ENCODE data around the gene PCDHGB4. TPM values are rescaled to one million over a fixed set of nuclear protein-coding genes. Genes with fewer than 3 reads are reported as not detected.
"Not testable (repeated sequence)": the region's sequence is repeated elsewhere in the genome, so short reads cannot be mapped to it uniquely, and the experiment has no call there.

Gene PCDHGB4
- total RNA-seq, 1 donor from 2014 or later, result 8.0 TPM

DNA sequence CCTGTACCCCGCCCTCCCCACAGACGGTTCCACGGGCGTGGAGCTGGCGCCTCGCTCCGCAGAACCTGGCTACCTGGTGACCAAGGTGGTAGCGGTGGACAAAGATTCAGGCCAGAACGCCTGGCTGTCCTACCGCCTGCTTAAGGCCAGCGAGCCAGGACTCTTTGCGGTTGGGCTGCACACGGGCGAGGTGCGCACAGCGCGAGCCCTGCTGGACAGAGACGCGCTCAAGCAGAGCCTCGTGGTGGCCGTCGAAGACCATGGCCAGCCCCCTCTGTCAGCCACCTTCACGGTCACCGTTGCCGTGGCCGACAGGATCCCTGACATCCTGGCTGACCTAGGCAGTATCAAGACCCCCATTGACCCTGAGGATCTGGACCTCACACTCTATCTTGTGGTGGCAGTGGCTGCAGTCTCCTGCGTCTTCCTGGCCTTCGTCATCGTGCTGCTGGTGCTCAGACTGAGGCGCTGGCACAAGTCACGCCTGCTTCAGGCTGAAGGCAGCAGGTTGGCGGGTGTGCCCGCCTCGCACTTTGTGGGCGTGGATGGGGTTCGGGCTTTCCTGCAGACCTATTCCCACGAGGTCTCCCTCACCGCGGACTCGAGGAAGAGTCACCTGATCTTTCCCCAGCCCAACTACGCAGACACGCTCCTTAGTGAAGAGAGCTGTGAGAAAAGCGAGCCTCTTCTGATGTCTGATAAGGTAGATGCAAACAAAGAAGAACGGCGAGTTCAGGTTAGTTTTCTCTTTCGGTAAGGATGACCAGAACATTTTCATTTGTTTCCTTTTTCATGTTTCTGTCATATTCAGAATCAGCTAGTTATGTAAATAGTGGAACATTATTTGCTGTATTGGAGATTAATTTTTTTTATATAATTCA, 21.2 kb upstream of the PCDHGB4 start:
- no peak for DNase-seq (ENCODE audit: low spot score)

DNA sequence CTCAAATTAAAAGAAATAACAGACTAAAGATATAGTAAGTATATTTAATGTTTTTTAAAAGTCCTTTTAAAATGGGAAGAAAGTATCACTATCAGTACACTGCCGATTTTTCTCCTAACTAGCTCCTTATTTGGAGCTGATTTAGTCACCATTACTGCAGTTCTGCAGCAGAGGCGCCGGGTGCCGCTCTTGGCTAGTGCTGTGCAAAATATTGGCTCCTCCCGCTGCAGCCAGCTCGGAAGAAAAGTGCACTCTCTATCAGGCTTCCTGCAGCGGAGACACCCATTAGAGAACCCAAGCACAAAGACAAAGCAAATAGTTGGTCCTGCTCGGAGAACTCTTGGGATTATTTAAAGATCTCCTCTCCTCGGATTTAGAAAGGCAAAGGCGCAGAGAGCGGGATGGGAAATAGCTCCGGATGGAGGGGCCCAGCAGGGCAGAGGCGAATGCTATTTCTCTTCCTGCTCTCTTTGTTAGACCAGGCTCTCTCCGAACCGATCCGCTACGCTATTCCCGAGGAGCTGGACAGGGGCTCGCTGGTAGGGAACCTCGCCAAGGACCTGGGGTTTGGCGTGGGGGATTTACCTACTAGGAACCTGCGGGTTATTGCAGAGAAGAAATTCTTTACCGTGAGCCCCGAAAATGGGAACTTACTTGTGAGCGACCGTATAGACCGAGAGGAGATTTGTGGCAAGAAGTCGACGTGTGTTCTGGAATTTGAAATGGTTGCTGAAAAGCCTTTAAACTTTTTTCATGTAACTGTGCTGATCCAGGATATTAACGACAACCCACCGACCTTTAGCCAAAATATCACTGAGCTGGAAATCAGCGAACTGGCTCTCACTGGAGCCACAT, 17.3 kb upstream of the PCDHGB4 start, which contains the start of gene PCDHGB3:
PCDHGB3 (plus strand) TSS at position 249 of the 855 bp plus-strand sequence; CDS start at position 402, 153 bp downstream.
- no peak for DNase-seq (ENCODE audit: low spot score)

DNA sequence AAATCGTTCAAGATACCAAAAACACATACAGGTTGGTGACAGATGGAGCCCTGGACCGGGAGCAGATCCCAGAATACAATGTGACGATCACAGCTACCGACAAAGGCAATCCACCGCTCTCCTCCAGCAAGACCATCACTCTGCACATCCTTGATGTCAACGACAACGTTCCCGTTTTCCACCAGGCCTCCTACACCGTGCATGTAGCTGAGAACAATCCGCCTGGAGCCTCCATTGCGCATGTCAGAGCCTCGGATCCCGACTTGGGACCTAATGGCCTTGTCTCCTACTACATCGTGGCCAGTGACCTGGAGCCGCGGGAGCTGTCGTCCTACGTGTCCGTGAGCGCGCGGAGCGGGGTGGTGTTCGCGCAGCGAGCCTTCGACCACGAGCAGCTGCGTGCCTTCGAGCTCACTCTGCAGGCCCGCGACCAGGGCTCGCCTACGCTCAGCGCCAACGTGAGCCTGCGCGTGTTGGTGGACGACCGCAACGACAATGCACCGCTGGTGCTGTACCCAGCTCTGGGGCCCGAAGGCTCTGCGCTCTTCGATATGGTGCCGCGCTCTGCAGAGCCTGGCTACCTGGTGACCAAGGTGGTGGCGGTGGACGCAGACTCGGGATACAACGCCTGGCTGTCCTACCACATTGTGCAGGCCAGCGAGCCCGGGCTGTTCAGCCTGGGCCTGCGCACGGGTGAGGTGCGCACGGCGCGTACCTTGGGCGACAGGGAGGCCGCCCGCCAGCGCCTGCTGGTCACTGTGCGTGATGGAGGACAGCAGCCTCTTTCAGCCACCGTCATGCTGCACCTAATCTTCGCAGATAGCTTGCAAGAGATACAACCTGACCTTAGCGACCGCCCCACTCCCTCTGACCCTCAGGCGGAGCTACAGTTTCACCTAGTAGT, 15.7 kb upstream of the PCDHGB4 start:
- DNase-seq (ENCODE audit: low spot score), result no peak

DNA sequence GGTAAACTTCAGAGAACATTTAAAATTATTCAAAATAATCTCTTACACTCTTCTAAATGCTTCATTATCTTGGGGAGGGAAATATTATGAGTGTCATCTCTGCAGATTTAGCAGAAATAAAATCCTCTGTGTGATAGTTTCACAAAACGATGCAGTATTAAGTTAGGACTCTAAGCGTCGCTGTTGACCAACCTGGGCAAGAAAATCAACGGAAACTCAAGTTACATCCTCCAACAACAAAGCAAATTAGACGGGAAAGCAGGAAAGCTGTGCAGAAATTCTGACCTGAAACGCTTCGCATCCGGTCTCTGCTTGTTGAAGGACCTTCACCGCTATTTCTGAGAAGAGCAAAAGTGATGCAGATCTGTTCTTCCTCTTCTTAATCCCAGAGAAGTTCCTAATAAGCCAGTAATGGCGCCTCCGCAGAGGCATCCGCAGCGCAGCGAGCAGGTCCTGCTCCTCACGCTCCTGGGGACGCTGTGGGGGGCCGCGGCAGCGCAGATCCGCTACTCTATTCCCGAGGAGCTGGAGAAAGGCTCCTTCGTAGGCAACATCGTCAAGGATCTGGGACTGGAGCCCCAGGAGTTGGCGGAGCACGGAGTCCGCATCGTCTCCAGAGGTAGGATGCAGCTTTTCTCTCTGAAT, 13.7 kb upstream of the PCDHGB4 start, which contains the start of gene PCDHGA6:
PCDHGA6 (plus strand) TSS at position 219 of the 645 bp plus-strand sequence; CDS start at position 412, 193 bp downstream.
- no peak for DNase-seq (ENCODE audit: low spot score)

DNA sequence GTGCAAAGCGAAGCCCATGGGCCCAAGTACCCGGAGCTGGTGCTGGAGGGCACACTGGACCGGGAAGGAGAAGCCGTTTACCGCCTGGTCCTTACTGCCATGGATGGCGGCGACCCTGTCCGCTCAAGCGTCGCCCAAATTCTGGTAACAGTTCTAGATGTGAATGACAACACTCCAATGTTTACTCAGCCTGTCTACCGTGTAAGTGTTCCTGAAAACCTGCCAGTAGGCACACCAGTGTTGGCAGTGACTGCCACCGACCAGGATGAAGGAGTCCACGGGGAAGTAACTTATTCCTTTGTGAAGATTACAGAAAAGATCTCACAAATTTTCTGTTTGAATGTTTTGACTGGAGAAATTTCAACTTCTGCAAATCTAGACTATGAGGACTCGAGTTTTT, 12.9 kb upstream of the PCDHGB4 start:
- no peak for DNase-seq (ENCODE audit: low spot score)

DNA sequence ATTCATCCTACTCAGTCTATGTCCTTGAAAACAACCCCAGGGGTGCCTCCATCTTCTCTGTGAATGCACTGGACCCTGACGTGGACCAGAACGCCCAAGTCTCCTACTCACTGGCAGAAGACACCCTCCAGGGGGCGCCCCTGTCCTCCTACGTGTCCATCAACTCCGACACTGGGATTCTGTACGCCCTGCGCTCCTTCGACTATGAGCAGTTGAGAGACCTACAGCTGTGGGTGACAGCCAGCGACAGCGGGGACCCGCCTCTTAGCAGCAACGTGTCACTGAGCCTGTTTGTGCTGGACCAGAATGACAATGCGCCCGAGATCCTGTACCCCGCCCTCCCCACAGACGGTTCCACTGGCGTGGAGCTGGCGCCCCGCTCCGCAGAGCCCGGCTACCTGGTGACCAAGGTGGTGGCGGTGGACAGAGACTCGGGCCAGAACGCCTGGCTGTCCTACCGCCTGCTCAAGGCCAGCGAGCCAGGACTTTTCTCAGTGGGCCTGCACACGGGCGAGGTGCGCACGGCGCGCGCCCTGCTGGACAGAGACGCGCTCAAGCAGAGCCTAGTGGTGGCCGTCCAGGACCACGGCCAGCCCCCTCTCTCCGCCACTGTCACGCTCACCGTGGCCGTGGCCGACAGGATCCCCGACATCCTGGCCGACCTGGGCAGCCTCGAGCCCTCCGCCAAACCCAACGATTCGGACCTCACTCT, 11.9 kb upstream of the PCDHGB4 start:
- not testable (repeated sequence) for DNase-seq (ENCODE audit: low spot score)

DNA sequence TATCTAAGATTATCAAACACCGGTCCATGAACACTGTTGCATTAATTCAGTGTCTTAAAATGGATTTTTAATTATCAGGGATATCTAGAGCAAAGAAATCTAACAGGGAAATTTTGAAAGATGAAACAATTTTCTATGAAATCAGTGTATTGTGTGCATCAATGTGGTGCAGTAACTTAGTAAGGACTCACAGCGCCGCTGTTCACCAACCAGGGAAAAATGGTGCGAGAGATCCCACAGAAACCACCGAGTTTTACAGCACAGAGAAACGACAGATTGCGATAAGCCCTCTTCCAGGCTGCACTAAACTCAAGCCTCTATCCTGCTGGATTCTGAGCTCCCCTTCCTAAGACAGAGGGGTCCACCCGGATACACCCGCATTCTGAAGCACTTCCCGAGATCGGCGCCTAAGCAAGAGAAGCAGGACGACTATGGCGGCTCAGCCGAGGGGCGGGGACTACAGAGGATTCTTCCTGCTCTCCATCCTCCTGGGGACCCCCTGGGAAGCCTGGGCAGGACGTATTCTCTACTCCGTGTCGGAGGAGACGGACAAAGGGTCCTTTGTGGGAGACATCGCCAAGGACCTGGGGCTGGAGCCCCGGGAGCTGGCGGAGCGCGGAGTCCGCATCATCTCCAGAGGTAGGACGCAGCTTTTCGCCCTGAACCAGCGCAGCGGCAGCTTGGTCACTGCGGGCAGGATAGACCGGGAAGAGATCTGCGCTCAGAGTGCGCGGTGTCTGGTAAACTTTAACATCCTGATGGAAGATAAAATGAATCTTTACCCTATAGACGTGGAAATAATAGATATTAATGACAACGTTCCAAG, 4.8 kb upstream of the PCDHGB4 start, which contains the start of gene PCDHGA7:
PCDHGA7 (plus strand) TSS at position 274 of the 826 bp plus-strand sequence; CDS start at position 432, 158 bp downstream.
- DNase-seq (ENCODE audit: low spot score), result no peak

DNA sequence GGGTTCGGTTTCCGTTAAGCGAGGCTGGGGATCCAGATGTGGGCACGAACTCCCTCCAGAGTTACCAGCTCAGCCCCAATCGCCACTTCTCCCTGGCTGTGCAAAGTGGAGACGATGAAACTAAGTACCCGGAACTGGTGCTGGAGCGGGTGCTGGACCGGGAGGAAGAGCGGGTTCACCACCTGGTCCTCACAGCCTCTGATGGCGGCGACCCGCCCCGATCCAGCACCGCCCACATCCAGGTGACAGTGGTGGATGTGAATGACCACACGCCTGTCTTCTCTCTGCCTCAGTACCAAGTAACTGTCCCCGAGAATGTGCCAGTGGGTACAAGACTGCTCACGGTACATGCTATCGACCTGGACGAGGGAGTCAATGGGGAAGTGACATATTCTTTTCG, 4.2 kb upstream of the PCDHGB4 start:
- DNase-seq (ENCODE audit: low spot score), result no peak

DNA sequence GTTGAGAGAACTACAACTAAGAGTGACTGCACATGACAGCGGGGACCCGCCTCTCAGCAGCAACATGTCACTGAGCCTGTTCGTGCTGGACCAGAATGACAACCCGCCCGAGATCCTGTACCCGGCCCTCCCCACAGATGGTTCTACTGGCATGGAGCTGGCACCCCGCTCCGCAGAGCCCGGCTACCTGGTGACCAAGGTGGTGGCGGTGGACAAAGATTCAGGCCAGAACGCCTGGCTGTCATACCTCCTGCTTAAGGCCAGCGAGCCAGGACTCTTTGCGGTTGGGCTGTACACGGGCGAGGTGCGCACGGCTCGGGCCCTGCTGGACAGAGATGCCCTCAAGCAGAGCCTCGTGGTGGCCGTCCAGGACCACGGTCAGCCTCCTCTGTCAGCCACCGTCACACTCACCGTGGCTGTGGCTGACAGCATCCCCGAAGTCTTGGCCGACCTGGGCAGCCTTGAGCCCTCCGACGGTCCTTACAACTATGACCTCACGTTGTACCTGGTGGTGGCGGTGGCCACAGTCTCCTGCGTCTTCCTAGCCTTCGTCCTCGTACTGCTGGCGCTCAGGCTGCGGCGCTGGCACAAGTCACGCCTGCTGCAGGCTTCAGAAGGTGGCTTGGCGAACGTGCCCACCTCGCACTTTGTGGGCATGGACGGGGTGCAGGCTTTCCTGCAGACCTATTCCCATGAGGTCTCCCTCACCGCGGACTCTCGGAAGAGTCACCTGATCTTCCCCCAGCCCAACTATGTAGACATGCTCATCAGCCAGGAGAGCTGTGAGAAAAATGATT, 2.8 kb upstream of the PCDHGB4 start:
- DNase-seq (ENCODE audit: low spot score), result no peak

DNA sequence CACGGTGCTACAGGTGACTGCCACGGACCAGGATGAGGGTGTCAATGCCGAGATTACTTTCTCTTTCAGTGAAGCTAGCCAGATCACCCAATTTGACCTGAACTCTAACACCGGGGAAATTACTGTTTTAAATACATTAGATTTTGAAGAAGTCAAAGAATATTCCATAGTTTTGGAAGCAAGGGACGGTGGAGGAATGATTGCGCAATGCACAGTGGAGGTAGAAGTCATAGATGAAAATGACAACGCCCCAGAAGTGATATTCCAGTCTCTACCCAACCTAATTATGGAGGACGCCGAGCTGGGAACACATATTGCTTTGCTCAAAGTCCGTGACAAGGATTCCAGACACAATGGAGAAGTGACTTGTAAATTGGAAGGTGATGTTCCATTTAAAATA, 1.2 kb downstream of the PCDHGB4 start:
- DNase-seq (ENCODE audit: low spot score), result no peak

DNA sequence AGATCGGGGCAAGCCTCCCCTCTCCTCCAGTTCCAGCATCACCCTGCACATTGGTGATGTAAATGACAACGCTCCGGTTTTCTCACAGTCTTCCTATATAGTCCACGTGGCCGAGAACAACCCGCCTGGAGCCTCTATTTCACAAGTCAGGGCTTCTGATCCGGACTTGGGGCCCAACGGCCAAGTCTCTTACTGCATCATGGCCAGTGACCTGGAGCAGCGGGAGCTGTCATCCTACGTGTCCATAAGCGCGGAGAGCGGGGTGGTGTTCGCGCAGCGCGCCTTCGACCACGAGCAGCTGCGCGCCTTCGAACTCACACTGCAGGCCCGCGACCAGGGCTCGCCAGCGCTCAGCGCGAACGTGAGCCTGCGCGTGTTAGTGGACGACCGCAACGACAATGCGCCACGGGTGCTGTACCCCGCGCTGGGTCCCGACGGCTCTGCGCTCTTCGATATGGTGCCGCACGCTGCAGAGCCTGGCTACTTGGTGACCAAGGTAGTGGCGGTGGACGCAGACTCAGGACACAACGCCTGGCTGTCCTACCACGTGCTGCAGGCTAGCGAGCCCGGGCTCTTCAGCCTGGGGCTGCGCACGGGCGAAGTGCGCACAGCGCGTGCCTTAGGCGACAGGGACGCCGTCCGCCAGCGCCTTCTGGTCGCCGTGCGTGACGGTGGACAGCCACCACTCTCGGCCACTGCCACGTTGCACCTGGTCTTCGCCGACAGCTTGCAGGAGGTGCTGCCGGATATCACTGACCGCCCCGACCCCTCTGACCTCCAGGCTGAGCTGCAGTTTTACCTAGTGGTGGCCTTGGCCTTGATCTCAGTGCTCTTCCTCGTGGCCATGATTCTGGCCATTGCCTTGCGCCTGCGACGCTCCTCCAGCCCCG, 1.9 kb downstream of the PCDHGB4 start:
- DNase-seq (ENCODE audit: low spot score), result no peak

DNA sequence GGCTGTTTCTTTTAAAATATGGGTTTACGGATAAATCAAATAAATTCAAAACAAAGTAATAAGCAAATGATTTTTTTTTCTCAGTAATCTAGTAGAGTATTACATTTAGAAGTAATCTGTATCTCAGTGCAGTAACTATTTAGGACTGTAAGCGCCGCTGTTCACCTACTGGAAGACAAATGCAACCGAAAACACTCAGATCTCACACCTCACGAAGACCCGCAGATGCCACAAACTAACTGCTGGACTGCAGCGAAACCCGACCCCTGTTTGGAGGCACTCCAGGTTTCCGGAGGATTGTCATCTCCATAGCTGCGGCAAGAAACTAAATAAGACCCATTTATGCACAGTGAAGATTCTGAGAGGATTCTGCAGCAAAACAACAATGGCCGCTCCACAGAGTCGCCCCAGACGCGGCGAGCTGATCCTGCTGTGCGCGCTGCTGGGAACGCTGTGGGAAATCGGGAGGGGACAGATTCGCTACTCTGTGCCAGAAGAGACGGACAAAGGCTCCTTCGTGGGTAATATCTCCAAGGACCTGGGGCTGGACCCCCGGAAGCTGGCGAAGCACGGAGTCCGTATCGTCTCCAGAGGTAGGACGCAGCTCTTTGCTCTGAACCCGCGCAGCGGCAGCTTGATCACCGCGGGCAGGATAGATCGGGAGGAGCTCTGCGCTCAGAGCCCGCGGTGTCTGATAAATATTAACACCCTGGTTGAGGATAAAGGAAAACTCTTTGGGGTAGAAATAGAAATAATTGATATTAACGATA, 5.1 kb downstream of the PCDHGB4 start, which contains the start of gene PCDHGA8:
PCDHGA8 (plus strand) TSS at position 205 of the 770 bp plus-strand sequence; CDS start at position 386, 181 bp downstream.
- DNase-seq (ENCODE audit: low spot score), result no peak

DNA sequence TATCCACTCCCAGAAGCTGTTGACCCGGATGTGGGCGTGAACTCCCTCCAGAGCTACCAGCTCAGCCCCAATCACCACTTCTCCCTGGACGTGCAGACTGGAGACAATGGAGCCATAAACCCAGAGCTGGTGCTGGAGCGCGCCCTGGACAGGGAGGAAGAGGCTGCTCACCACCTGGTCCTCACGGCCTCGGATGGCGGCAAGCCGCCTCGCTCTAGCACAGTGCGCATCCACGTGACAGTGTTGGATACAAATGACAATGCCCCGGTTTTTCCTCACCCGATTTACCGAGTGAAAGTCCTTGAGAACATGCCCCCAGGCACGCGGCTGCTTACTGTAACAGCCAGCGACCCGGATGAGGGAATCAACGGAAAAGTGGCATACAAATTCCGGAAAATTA, 5.8 kb downstream of the PCDHGB4 start:
- no peak for DNase-seq (ENCODE audit: low spot score)

DNA sequence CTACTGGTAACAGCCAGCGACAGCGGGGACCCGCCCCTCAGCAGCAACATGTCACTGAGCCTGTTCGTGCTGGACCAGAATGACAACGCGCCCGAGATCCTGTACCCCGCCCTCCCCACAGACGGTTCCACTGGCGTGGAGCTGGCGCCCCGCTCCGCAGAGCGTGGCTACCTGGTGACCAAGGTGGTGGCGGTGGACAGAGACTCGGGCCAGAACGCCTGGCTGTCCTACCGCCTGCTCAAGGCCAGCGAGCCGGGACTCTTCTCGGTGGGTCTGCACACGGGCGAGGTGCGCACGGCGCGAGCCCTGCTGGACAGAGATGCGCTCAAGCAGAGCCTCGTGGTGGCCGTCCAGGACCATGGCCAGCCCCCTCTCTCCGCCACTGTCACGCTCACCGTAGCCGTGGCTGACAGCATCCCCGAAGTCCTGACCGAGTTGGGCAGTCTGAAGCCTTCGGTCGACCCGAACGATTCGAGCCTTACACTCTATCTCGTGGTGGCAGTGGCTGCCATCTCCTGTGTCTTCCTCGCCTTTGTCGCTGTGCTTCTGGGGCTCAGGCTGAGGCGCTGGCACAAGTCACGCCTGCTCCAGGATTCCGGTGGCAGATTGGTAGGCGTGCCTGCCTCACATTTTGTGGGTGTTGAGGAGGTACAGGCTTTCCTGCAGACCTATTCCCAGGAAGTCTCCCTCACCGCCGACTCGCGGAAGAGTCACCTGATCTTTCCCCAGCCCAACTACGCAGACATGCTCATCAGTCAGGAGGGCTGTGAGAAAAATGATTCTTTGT, 7.1 kb downstream of the PCDHGB4 start:
- DNase-seq (ENCODE audit: low spot score), result not testable (repeated sequence)

DNA sequence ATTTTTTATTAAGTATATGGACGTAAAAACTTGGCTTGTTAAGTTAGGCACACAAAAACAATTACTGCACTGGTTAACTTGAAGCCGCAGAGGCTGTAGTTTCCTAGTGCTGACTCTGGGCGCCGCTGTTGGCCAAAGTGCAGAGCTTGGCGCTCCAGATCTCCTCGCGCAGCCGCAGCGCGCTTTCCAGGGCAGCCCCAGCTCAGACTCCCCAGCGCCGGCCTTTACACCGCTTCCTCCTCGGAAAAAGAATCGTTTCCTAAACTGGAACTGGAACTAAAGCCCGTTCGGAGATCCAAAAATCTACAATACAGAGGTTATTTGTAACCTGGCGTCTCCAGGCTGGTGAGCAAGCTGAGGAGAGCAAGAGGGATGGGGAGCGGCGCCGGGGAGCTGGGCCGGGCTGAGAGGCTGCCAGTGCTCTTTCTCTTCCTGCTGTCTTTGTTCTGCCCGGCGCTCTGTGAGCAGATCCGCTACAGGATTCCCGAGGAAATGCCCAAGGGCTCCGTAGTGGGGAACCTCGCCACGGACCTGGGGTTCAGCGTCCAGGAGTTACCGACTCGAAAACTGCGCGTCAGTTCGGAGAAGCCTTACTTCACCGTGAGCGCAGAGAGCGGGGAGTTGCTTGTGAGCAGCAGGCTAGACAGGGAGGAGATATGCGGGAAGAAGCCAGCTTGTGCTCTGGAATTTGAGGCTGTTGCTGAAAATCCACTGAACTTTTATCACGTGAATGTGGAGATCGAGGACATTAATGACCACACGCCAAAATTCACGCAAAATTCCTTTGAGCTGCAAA, 10.5 kb downstream of the PCDHGB4 start, which contains the start of gene PCDHGB5:
PCDHGB5 (plus strand) TSS at position 192 of the 796 bp plus-strand sequence; CDS start at position 373, 181 bp downstream.
- DNase-seq (ENCODE audit: low spot score), result not testable (repeated sequence)

All from ureter (tissue), 1 donor.